GM19193 (cell line): ENCODE data around the gene QRSL1.

Source experiments
- POLR2A ChIP-seq: IDR thresholded peaks from 4 replicates; pipeline ENCODE4 v1.6.1; 2011; ENCODE audit not compliant: insufficient read depth, insufficient read length; ENCODE audit errors: extremely low read depth

The QRSL1 gene

GRCh38 chr6:106642476-106642875 is 13.1 kb downstream of the QRSL1 start:
- TF ChIP-seq POLR2A: no peak

- TF ChIP-seq POLR2A: no peak
Measured at GRCh38 chr6:106643061-106643460, 13.7 kb downstream of the QRSL1 start.

DNA sequence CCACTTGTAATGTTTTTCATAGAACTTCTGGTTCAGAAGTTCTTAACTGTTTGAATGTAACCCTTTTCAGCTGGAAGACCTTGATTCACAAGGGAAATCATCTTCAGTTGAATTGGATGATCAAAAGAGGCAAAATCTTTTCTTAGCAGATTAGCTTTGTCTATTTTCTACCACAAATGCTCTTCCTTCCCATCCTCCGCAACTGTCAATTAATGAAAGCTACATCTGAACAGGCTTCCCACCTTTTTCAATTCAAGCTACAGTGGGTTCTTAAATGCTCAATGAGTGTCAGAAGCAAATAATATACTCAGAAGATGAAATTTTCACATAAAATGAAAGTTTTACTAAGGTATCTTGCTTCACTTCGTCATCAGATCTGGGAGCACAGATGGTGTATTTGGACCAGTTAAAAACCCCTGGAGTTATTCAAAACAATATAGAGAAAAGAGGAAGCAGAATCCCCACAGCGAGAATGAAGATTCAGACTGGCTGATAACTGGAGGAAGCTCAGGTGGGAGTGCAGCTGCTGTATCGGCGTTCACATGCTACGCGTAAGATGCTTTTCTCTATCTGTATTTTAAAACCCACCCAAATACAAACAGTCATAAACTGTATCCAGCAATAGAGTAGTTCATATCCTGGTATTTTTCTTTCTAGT is 19.4 kb downstream of the QRSL1 start:
- TF ChIP-seq POLR2A: no peak

- TF ChIP-seq POLR2A: no peak
Measured at GRCh38 chr6:106658469-106658868, 29.1 kb downstream of the QRSL1 start.

- TF ChIP-seq POLR2A: no peak
Measured at GRCh38 chr6:106659859-106660258, 30.5 kb downstream of the QRSL1 start.

GRCh38 chr6:106662458-106662857 is 33.1 kb downstream of the QRSL1 start:
- no peak for TF ChIP-seq POLR2A

DNA sequence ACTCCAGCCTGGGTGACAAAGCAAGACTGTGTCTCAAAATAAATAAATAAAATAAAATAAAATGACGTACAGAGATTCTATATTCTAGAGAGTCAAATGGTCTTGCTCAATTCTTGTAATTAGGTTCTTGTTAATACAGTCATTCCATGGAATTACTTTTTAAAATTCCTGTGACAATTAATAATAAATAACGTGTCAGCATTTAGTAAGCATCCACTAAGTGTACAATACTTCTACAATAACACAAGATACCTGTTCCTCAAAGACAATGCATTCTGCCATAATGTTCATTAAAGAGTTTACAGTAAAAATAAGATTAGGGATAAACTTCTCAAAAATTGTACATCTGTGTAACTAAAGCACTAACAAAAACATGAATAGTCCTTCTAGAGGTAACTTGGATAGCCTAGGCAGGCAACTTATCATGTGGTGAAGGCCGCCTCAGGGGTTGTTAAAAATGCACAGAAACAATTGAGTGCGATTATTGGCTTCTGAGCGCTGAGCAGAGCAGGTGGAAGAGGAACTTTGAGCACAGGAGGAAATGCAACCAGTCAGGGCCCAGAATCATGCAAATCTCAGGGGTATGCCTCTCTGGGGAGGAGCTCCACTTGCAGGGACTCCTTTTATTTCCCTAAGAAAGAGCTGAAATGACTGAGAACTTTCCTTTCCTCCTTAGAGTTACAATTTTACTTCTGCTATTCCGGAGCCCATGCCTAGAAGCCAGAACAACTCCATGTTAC is 37.1 kb downstream of the QRSL1 start:
- no peak for TF ChIP-seq POLR2A

- TF ChIP-seq POLR2A: no peak
Measured at GRCh38 chr6:106667022-106667402, 37.6 kb downstream of the QRSL1 start.

DNA sequence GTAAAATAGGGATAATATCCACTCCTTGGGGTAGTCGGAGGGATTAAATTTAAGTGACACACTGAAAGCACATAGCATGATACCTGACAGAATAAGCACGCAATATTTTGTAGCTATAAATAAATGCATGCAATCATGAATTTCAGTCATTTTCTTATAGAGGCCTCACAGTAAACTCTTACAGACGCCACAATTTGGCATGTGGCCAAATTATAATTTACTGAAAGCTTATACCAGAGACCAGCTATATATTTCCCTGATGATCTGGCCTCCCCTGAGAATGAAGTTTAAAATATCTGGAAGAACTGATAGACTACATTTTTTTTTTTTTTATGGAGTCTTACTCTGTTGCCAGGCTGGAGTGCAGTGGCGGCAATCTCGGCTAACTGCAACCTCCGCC is 40.9 kb downstream of the QRSL1 start:
- no peak for TF ChIP-seq POLR2A

DNA sequence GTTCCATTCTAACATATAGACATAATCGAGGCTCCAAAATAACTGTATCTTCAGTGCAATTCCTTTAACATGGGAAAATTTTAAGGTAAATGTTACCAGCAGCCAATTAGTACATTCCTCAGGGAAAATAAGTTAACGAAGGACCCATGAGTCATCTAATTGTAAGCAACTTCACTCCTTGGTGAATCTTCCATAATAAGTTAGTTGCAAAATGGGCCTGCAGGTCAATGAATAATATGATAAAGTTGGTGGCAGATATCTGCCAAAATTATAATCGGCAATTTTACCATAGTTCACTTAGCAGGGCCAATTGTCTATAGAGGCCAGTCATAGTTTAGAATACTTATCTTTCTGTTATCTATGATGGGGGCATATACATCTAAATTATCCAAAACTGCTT is 42.3 kb downstream of the QRSL1 start:
- TF ChIP-seq POLR2A: no peak

GRCh38 chr6:106674541-106675229 is 45.3 kb downstream of the QRSL1 start:
- no peak for TF ChIP-seq POLR2A

DNA sequence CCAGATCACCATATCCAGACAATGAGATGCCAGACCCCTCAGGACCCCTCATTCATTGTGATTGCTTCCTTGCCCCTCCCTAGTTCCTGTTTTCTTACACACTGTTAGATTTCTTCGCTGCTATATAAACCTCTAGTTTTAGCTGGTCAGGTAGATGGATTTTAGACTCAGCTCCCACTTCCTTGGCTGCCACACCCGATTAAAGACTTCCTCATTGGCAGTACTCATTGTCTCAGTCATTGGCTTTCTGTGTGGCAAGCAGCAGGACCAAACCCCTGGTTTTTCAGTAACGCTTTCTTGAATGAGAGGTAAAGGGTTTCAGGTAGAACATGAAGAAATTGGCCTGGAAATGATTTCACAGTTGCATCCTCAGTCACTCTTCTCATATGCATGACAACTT is 47.9 kb downstream of the QRSL1 start:
- TF ChIP-seq POLR2A: no peak

- no peak for TF ChIP-seq POLR2A
Measured at GRCh38 chr6:106684011-106684410, 54.6 kb downstream of the QRSL1 start.

- TF ChIP-seq POLR2A: no peak
Measured at GRCh38 chr6:106685833-106686232, 56.5 kb downstream of the QRSL1 start.

DNA sequence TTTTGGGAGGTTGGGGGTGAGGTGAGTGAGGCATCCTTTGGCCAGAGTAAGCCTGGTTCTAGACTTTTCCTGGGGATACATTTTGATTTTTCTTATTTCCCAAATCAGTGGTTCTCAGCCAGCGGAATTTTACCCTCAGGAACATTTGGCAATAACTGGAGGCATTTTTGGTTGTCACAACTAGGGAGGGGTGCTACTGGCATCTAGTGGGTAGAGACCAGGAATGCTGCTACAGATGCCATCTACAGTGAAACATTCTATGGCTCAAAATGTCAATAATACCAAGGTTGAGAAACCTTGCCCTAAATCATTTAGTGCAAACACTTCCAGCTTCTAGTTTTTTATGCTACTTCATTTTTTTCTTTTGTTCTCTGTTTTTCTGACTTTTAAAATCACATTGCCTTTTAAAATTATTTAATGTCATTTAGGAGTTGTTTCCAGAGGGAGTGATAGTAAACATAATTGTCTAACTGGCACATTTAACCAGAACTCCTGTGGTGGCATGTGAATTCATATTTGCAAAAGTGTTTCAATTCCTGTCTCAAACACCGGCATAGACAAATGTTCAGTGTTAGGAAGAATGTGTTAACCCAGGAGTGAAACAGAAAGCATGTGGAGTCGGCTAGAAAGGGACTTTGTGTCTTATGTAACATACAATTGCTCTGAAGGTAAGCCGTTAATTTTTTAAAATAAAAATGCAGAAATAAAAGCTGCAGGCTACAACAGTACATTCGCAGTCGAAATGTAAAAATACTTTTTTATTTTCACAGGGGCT is 59.0 kb downstream of the QRSL1 start:
- TF ChIP-seq POLR2A: no peak

DNA sequence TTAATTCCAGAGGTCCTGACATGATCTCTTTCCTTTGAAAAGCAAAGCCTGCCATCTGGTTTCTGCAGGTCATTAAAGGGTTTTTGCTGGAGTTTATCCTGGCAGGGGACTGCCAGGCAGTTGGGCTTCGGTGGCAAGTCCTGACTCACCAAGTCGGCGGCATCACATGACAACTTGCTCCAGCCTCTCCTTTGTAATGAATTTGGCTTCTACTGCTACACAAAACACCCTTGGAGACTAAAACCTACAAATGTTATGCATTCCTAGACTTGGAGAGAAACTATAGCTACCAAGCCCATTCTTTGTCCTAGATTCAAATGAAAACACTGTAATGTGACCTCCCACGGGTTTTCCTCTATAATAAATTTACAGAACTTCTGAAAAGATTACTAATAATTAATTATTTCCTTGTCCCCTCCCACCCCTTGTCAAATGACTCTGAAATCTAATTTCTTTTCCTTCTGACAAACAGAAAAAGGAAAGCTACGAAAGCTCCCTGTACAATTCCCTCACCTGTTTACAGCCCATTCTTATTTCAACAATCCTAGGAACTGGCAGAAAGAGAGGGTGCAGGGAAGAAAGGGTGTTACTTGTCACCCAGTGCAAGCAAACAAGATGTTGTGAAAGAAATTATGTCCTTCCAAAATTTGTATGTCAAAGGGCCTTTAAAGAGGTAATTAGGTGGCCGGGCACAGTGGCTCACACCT is 62.9 kb downstream of the QRSL1 start:
- TF ChIP-seq POLR2A: no peak

GRCh38 chr6:106692819-106693208 is 63.4 kb downstream of the QRSL1 start:
- no peak for TF ChIP-seq POLR2A
